Stimulated activated CD8-positive, alpha-beta memory T cell treated with anti-CD3 and anti-CD28 coated beads, Interleukin-4, amount 100 ng/mL, for 1 hour (primary cell): ENCODE measurements around the gene OR2L5.

Source experiments
- DNase-seq, 2 donors: peaks; one replicate each; pipeline ENCODE4 v3.0.0-alpha.2; 2020; ENCODE audit warnings: low read depth in 2 of 2, low spot score in 1 of 2

OR2L5 gene, protein sequence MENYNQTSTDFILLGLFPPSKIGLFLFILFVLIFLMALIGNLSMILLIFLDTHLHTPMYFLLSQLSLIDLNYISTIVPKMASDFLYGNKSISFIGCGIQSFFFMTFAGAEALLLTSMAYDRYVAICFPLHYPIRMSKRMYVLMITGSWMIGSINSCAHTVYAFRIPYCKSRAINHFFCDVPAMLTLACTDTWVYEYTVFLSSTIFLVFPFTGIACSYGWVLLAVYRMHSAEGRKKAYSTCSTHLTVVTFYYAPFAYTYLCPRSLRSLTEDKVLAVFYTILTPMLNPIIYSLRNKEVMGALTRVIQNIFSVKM

DNA sequence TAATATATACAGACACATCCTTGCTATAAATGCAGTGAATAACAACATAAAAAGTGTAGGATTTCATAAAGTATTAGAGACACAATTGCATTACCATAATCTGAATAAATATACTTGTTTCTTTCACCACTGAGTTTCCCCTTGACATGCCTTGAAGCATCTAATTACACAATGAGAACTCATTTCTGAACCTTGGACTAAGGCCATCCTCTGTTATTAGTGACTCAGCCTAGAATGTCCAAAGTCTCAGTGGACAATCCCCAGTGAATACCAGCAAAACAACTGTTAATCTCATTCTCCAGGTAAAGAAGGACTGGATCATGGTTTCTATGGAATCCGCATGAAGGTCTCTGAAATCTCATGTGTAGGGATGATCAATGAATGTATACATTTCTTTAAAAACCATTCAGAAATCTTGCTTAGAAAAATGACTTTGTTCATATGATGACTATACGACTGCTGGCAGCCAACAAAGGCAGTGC, at the start of gene OR2L5:
OR2L5 (plus strand) TSS at position 432 of the 482 bp plus-strand sequence. CDS start 8,288 bp downstream, outside the sequence.
- DNase-seq = no peak

DNA sequence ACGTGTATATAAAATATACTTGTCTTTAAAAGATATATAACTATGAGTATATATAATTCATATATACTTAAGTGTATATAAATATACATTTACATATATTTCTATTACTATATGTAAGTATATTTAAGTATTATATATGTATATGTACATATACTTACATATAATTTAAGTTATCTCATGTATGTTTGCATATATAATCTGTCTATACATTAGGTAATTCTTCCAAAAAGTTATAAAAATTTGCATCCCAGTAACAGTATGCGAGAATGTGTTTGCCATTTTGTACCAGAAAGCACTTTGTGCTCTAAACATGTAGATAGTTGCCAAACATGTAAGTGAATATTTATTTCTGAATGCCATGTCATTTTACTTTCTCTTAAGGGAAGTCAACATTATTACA, 48.5 kb upstream of the OR2L5 start, which contains the start of gene OR2AK2:
OR2AK2 (plus strand) TSS at position 301 of the 400 bp plus-strand sequence. CDS start 144 bp downstream, outside the sequence.
- DNase-seq = no peak

DNA sequence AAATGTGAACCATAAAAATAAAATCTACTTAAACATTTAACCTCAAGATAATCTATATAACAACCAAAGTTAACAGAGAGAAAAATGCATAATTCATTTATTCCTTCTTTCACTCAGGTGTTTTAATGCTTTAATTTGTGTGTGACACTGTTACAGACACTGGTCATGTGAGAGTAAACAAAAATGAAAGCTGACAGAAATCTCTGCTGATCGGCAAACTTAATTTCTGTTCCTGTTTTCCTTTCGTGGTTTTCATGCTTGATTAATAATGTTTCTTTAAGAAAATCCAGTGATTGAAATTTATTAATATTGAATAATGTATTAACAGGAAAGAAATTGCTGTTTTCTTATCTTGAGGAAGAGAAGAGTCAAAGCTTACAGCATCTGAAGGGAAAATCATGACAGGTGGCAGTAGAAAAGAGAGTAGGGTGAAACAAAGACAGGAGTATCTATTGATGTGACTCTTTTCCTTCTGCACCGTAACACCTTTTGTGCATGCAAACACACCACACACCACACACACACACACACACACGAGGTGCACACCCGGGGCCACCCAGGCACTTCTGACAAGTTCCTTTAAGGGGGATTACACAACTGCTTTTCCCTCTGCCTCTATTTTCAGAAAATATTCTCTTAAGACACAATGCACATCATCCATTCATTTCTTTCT, 46.8 kb upstream of the OR2L5 start:
- no peak for DNase-seq

DNA sequence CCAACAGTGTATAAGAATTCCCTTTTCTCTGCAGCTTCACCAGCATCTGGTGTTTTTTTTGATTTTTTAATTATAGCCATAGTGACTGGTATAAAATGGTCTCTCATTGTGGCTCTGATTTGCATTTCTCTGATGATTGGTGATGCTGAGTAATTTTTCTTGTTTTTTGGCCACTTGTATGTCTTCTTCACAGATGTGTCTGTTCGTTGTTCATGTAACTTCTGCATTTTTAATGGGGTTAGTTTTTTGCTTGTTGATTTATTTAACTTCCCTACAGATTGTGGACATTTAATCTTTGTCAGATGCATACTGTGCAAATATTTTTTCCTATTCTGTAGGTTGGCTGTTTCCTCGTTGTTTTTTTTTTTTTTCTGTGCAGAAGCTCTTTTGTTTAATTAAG, 20.5 kb upstream of the OR2L5 start:
- no peak for DNase-seq

DNA sequence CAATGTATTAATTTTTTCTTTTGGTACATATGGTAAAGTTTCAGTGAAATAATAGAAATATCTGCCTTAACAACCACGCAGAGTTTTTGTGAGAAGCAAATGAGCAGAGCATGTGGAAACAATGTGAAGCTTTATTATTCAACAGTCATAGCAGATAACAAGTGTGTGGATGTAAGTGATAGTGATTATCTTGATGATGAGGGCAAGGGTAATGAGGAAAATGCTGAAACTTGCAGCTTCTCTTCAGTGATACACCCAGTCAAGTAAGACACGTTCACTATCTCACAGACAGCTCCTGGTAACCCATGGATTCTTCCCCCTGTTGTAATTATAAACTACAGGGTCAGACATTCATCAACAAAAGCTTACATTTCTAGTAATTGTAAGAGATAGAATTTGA, 14.6 kb upstream of the OR2L5 start:
- DNase-seq = no peak

DNA sequence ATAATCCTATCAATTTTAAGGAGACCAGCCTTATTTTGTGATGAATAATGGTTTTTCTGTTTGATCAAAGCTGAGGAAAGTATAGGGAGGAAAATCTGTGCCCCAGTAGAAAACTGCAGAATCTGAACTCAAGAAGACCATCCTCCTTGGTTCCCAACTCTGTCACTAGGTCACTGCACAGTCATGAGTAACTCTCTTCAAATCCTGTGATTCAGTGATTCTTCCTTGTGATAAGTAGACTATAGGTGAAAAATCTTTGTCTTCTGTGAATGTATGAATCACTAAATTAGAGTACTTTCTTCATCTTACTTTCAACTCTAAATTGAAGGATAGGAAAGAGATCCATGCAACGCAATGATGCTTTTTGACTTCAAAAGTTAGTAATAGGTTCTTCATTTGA, 13.3 kb upstream of the OR2L5 start:
- DNase-seq = no peak

DNA sequence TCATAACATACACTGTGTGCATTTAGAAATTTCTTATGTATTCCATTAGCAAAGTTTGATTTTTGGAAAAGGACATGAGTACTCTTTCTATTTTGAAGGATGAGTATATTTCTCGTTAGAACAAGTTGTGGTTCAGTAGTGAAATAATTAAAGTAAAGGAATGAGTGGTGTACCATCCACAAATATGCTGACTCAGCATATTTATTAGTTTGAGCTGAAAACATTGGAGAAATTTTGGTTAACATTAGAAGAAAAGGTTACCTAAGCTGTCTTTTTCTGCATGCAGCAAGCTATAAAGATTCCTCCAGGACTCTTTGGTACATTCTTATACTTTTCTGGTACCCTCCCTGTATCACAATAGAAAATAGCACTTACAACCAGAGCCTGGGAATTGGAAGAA, 5.7 kb upstream of the OR2L5 start:
- DNase-seq = no peak

DNA sequence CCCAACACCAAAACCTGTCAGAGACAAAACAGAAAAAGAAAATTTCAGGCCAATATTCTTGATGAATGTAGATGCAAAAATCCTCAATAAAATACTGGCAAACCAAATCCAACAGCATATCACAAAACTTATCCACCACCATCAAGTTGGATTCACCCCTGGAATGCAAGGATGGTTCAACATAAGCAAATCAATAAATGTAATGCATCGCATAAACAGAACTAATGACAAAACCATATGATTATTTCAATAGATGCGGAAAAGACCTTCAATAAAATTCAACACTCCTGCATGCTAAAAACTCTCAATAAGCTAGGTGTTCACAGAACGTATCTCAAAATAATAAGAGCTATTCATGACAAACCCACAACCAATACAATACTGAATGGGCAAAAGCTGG, 3.8 kb upstream of the OR2L5 start:
- no peak for DNase-seq

DNA sequence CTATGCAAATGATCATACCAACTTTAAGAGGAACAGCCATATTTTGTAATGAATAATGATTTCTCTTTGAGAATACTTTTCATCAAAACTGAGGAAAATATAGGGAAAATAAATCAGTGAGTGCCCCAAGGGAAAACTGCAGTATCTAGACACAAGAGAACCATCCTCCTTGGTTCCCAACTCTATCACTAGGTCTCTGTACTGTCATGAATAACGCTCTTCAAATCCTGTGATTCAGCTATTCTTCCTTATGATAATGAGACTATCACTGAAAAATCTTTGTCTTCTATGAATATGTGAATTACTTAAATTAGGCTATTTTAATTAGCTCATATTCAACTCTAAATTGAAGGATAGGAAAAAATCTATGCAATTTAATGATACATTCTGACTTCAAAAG, 2.3 kb downstream of the OR2L5 start:
- DNase-seq = no peak

DNA sequence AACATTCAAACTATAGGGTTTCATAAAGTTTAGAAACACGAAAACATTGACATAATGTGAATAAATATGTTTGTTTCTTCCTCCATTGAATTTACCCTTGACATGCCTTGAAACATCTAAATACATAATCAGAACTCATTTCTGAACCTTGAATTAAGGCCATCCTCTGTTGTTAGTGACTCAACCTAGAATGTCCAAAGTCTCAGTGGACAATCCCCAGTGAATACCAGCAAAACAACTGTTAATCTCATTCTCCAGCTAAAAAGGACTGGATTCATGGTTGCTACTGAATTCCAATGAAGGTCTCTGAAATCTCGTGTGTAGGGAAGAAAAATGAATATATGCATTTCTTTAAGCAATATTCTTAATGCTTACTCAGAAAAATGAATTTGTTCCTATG, 16.3 kb downstream of the OR2L5 start, which contains the start of gene OR2L2:
OR2L2 (plus strand) TSS at position 301 of the 400 bp plus-strand sequence. CDS start 8,198 bp downstream, outside the sequence.
- DNase-seq = no peak

DNA sequence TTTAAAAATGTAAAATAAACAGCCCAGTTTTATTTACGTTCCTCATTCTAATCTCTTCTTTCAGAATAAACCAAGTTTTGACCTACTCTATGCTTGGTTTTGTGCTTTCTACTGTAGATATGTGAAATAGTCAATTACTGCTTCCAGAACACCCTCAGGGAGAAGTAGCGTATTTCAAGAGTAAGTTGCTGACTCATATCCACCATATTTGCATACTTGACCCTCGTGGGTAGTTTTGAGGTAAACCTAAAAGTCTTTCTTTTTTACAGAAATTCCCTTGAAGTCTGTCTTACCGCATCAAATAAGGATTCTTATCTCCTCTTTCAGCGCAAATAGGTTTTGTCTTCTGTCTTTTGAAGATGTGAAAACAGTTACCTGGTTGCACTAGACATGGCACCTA, 31.7 kb downstream of the OR2L5 start:
- no peak for DNase-seq

DNA sequence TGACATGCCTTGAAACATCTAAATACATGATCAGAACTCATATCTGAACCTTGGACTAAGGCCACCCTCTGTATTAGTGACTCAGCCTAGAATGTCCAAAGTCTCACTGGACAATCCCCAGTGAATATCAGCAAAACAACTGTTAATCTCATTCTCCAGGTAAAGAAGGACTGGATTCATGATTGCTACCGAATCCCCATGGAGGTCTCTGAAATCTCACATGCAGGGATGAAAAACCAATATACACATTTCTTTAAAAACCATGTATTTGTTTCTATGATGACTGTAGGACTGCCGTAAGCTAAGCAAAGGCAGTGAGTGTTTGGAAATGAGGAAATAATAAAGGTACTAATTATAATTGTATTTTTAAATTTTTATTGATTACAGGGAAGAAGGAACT, 33.1 kb downstream of the OR2L5 start, which contains the start of gene OR2L3:
OR2L3 (plus strand) TSS at position 301 of the 400 bp plus-strand sequence. CDS start 13,846 bp downstream, outside the sequence.
- no peak for DNase-seq

DNA sequence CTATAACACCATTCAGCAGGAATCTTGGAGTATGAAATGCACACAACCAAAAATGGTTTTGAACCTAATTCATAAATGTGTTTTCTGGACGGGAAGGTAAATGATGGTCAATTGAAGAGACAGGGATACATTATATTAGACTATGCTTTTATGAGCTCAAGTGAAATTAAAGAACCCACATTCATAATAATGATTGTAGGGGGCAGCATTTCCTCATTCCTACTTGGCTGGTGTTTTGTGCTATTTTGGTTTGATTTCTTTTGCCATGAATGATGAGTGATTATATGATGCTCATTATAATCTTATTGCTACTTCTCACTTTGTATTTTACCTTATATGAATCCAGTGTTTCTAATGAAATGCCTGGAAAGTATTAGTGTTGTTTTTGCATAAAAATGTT, 33.5 kb downstream of the OR2L5 start:
- DNase-seq = no peak

DNA sequence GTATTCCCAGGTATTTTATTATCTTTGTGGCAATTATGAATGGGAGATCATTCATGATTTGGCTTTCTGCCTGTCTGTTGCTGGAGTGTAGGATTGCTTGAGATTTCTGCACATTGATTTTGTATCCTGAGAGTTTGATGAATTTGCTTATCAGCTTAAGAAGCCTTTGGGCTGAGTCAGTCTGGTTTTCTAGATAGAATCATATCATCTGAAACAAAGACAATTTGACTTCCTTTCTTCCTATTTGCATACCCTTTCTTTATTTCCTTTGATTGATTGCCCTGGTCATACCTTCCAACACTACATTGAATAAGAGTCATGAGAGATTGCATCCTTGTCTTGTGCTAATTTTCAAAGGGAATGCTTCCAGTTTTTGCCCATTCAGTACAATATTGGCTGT, 41.2 kb downstream of the OR2L5 start:
- DNase-seq = no peak

DNA sequence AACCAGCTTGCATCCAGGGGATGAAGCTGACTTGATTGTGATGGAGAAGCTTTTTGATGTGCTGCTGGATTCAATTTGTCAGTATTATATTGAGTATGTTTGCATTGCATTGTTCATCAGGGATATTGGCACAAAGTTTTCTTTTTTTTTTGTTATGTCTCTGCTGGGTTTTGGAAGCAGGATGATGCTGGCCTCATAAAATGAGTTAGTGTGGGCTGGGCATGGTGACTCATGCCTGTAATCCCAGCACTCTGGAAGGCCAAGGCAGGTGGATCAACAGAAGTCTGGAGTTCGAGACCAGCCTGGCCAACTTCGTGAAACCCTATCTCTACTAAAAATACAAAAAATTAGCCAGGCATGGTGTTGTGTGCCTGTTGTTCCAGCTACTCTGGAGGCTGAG, 41.8 kb downstream of the OR2L5 start:
- no peak for DNase-seq

DNA sequence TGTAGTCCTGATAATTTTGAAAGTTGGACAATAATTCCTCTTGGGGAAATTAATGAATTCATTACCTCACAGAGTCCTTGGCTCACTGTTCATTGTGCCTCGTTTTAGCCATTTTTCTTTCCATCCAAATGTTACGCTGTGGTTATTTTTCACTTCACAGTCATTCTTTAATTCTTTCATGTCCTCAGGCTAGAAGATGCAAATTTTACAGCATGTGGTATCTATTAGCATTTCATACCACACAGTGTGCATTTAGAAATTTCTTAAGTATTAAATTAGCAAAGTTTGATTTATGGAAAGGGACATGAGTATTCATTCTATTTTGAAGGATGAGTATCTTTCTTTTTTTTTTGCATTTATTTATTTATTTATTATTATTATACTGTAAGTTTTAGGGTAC, 51.6 kb downstream of the OR2L5 start:
- DNase-seq = no peak

DNA sequence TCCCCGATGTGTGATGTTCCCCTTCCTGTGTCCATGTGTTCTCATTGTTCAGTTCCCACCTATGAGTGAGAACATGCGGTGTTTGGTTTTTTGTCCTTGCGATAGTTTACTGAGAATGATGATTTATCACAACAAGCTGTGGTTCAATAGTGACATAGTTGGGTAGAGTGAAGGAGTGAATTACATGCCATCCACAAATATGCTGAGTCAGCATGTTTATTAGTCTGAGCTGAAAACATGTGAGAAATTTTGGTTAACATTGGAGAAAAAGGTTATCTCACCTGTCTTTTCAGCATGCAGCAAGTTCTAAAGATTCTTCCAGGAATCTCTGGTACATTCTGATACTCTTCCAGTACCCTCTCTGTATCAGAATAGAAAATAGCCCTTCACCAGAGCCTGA, 52.1 kb downstream of the OR2L5 start:
- DNase-seq = no peak
